DOHH2 (cell line): ENCODE results near the gene CHMP4A.

Experiments
- H3F3A ChIP-seq: fragments of 200-600 bp; sonication (generic), shearing (Covaris generic); 2 replicates; pipeline ENCODE4 v1.6.0; 2016; ENCODE audit warnings: antibody characterized with exemption, mild to moderate bottlenecking; ENCODE audit not compliant: control insufficient read depth, insufficient read depth
- H3K27ac ChIP-seq: fragments of 200-600 bp; sonication (generic); 2 replicates; pipeline ENCODE4 v1.5.1; 2014; ENCODE audit warnings: low read depth, mild to moderate bottlenecking, low read length, moderate library complexity
- H3K27me3 ChIP-seq: fragments of 200-600 bp; sonication (generic); 2 replicates; pipeline ENCODE4 v1.6.1; 2014; ENCODE audit warnings: mild to moderate bottlenecking, low read length, mixed read lengths; ENCODE audit not compliant: control insufficient read depth
- H3K36me3 ChIP-seq: fragments of 200-600 bp; sonication (generic); 2 replicates; pipeline ENCODE4 v1.6.1; 2014; ENCODE audit warnings: mild to moderate bottlenecking, low read length, moderate library complexity, mixed read lengths; ENCODE audit not compliant: control insufficient read depth
- H3K4me1 ChIP-seq: fragments of 200-600 bp; sonication (generic); 2 replicates; pipeline ENCODE4 v1.6.1; 2014; ENCODE audit warnings: mild to moderate bottlenecking, low read length, mixed read lengths; ENCODE audit not compliant: control insufficient read depth
- H3K4me2 ChIP-seq: fragments of 200-600 bp; sonication (generic); 2 replicates; pipeline ENCODE4 v1.6.0; 2014; ENCODE audit warnings: mild to moderate bottlenecking, low read length, moderate library complexity
- H3K4me3 ChIP-seq: fragments of 200-600 bp; sonication (generic); 2 replicates; pipeline ENCODE4 v1.5.1; 2014; ENCODE audit warnings: mild to moderate bottlenecking, low read length, mixed read lengths
- H3K79me2 ChIP-seq: fragments of 200-600 bp; sonication (generic); 2 replicates; pipeline ENCODE4 v1.6.1; 2014; ENCODE audit warnings: mild to moderate bottlenecking, low read length, mixed read lengths; ENCODE audit not compliant: control insufficient read depth
- H3K9me2 ChIP-seq: fragments of 200-600 bp; sonication (generic); replicated peaks from 2 replicates; pipeline ENCODE4 v1.6.1; 2014; ENCODE audit warnings: mild to moderate bottlenecking, low read length, mixed read lengths; ENCODE audit not compliant: control insufficient read depth
- H3K9me3 ChIP-seq: fragments of 200-600 bp; sonication (generic); 2 replicates; pipeline ENCODE4 v1.6.1; 2014; ENCODE audit warnings: antibody characterized with exemption, low read length, mixed read lengths; ENCODE audit not compliant: control insufficient read depth, insufficient read depth
- H4K20me1 ChIP-seq: fragments of 200-600 bp; sonication (generic); 2 replicates; pipeline ENCODE4 v1.6.0; 2014; ENCODE audit warnings: low read depth, mild to moderate bottlenecking, antibody characterized with exemption, low read length, moderate library complexity; ENCODE audit not compliant: control insufficient read depth, insufficient read depth
- CTCF ChIP-seq: fragments of 200-600 bp; sonication (generic); IDR thresholded peaks from one replicate; pipeline ENCODE4 v1.5.1; 2014; ENCODE audit warnings: antibody characterized with exemption, mild to moderate bottlenecking, low read depth, low read length; ENCODE audit not compliant: poor library complexity, severe bottlenecking
- EZH2phosphoT487 ChIP-seq: fragments of 200-600 bp; sonication (generic); IDR thresholded peaks from 2 replicates; pipeline ENCODE4 v1.6.1; 2017; ENCODE audit warnings: borderline replicate concordance, mild to moderate bottlenecking, antibody characterized with exemption, low read length, moderate library complexity, mixed read lengths

Gene CHMP4A

GRCh38 chr14:24188251-24189058, 24.8 kb downstream of the CHMP4A start, which contains the start of gene IPO4:
Gene IPO4, minus strand, starts transcription at chr14:24188816. Its CDS starts 29 bp downstream, at chr14:24188787.
- Histone ChIP-seq H3K4me3 (peak within 1 kb of the TSS; percentile 80), H3K4me1 (peaks cover 21% of the 10 kb centered on the region), H3K27me3 (no peaks in the 10 kb centered on the region), H3F3A (peaks cover 13% of the 10 kb centered on the region), H3K9me3 (no peaks in the 10 kb centered on the region), H3K9me2 (no peaks in the 10 kb centered on the region), H3K79me2 (peaks cover 30% of the 10 kb centered on the region), H3K27ac (peak within 1 kb of the TSS; percentile 48), H4K20me1 (no peaks in the 10 kb centered on the region), H3K4me2 (peak within 1 kb of the TSS; percentile 90), H3K36me3 (peaks cover 73% of the 10 kb centered on the region)
- TF ChIP-seq EZH2phosphoT487 = no peak
- no peak for TF ChIP-seq CTCF

DNA sequence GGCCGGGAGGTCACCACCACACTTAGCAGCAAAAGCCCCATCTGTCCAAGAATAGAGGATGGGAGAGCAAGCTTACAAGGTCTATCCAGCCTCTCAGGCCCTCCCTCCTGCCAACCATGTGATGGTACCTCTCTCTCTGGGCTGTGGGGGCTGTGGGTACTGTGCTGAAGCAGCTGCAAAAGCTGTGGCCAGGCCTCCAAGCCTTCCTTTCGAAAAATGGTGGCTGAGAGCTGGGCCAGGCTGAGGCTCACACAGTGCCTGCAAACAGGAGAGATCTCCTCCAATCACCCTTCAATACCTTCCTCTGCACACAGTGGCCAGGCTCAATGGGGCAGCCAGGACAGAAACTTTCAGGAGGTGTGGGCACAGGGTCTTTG, 25.8 kb downstream of the CHMP4A start:
- no peaks in the 10 kb centered on the region for H3K27me3 ChIP-seq
- H3K9me3 ChIP-seq = no peaks in the 10 kb centered on the region
- H3K4me3 ChIP-seq = peak overlapping the region; percentile 80
- H3K36me3 ChIP-seq = peaks cover 75% of the 10 kb centered on the region
- H3K27ac ChIP-seq = no peak overlapping the region
- H4K20me1 ChIP-seq = no peaks in the 10 kb centered on the region
- peaks cover 24% of the 10 kb centered on the region for H3K79me2 ChIP-seq
- peak overlapping the region; percentile 90 for H3K4me2 ChIP-seq
- no peaks in the 10 kb centered on the region for H3K9me2 ChIP-seq
- TF ChIP-seq CTCF (no peak), EZH2phosphoT487 (no peak)
- peaks cover 21% of the 10 kb centered on the region for H3K4me1 ChIP-seq
- H3F3A ChIP-seq = peaks cover 13% of the 10 kb centered on the region

GRCh38 chr14:24186831-24187538, 26.3 kb downstream of the CHMP4A start:
- peak overlapping the region; percentile 80; the same call in 1 of the 2 replicates for H3K4me3 ChIP-seq
- H3K36me3 ChIP-seq = peaks cover 75% of the 10 kb centered on the region
- peak overlapping the region; percentile 90 for H3K4me2 ChIP-seq

More at GRCh38 chr14:24186831-24187538, 26.3 kb downstream of the CHMP4A start:
- TF ChIP-seq CTCF (no peak), EZH2phosphoT487 (no peak)
- Histone ChIP-seq H3K9me2 (no peaks in the 10 kb centered on the region), H4K20me1 (no peaks in the 10 kb centered on the region), H3K27ac (no peak overlapping the region), H3K4me1 (peaks cover 21% of the 10 kb centered on the region), H3F3A (peaks cover 13% of the 10 kb centered on the region), H3K9me3 (no peaks in the 10 kb centered on the region), H3K27me3 (no peaks in the 10 kb centered on the region), H3K79me2 (peaks cover 22% of the 10 kb centered on the region)
